HL-60/S4 treated with retinoic acid at 250 ng/mL for 4 days and 3 days (cell line): Measurements from ENCODE around the gene KIF3A.

Source experiments
- in situ Hi-C: fragments of 300-500 bp; cut with MboI; formaldehyde crosslinking; loops from 2 replicates; pipeline ENCODE4 v1.7.0; 2022; ENCODE audit warnings: low sequenced_read_pairs

The KIF3A gene

DNA sequence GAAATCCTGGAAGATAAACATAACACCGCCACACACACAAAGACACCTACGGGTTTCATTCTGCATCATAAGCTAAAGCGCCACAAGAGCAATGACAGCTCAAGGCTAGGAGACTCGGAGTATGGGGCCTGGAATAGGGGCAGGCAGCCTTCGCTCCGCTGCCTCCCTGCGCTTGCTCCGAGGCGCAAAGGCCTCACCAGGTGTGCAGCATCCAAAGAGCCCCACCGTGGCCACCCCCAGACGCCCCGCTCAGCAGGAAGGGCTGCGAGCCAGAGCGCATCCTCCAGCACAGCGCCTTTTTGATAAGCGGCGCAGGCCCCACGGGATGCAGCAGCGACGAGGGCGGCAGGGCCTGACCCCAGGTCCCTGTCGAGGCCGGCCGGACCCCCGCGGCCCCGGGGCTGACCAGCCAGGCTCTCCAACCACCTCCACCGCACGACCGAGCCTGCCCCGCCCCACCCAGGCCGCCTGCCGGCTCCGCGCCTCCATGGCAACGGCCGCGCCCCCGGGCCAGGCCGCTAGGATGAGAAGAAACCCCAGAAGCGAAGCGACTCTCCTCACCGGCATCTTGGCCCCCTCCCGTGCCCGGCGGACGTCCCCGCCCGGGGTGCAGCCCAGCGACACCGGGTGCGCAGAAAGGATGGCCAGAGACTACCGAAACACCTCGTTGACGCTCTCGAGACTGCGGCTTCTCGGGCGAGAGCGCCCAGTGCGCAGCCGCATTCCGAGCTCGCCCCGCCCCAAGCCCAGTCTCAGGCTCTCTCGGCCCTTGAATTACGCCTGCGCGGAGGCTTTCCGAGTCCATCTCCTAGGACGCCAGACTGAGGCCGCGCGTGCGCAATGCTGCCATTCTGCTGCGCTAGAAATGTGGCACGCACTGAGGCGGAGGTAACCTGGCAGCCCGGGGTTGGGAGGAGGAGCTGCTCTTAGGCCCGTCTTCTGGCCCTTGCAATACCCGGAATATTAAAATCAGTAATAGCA lies at the start of gene KIF3A:
Gene KIF3A (minus strand): TSS at position 694 of the 981 bp plus-strand sequence. CDS start 127 bp downstream, at position 567.
- in situ Hi-C loops, result no loop called here

DNA sequence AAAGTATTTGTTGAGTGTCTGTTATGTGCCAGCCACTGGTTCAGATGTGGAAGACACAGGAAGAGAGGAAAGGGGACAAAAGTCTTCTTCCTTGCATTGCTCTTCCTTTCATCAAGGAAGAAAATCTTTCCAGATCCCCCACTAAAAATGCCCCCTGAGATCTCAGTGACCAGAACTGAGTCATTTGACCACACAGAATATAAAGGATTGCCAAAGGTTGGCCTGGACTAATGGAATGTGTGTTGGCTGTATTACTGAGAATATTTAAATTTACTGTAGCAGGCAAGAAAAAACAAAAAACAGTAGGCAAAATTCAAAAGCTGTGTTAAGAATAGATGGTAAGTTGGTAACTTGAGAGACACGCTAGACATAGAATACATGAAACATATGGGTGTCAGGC lies 49.7 kb upstream of the KIF3A start:
- in situ Hi-C loops, result no loop called here

DNA sequence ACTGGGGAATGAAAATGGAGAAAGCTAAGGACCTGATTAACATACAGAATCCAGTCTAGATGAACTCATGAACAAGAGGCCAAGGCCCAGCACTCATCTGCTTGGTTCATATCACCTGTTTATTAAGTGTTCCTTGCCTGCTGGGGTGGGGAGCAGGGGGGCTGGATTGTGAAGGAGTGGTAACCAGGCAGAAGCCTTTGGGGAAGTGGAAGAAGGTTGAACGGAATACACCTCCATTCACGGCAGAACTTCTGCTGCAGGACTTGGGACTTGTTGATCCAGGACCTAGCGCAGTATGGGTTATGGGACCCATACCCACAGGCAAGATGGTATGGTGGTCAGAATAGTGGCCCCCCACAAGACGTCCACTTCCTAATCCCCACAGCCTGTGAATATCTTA lies 48.5 kb upstream of the KIF3A start:
- in situ Hi-C loops, result no loop called here

DNA sequence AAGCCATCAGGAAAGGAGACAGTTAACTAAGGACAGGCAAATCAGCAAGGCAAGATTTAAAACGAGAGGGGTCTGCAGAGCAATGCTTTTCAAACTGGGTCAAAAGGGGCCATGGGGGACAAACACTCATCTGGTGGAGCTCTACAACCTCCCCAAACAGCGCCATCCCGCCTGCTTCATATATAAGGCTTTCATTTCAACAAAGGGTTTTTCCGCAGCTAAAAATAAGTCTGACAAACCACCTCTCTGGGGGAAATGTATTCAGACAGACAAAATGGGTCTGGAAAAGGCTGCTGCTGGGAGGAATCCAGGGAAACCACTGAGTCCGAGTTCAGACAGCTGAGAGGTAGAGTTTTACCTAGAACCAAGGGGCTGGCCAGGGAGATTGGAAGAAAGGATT lies 48.0 kb upstream of the KIF3A start:
- in situ Hi-C loops, result no loop called here

DNA sequence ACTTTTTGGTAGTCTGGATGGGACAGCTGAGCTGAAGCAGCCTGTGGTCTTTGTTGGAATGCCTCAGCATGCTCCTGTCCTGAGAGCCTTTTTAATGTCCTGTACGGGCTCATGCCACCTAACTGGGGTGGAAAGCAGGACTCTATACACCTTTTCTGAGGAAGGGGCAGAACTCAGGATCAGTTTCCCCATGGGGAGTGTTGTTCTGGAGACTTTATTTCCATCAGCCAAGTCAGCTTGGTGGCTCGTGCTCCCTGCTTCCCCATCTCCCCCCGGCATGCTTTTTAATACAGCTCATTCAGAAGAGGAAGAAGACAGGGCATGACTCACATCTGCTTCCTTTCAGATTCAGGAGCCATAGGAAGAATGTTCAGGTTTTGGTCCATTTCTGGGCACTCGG lies 44.8 kb upstream of the KIF3A start:
- in situ Hi-C loops, result no loop called here

GRCh38 chr5:132781029-132781428 lies 43.7 kb upstream of the KIF3A start:
- in situ Hi-C loops, result no loop called here

DNA sequence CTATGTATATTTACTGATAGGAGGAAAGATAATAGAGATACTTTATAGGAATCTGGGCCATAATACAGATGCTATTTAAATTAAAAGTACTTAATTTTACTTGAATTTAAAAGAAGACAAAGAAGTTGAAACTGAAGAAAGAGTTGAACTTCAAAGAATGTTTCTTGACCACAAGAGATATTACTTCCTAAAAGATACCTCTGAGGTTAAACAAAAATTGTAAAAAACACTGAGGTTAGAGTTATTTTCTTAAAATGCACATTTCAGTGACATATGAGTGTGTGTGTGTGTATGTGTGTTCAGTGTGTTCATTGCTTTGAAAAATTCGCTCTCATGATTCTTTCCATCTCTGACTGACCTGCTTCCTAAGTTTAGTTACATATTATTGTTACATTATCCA lies 43.2 kb upstream of the KIF3A start:
- in situ Hi-C loops, result no loop called here

- in situ Hi-C loops, result no loop called here
Measured at GRCh38 chr5:132779961-132780360, 42.6 kb upstream of the KIF3A start.

GRCh38 chr5:132778856-132779255 lies 41.5 kb upstream of the KIF3A start:
- in situ Hi-C loops, result no loop called here

GRCh38 chr5:132778129-132778528 lies 40.8 kb upstream of the KIF3A start:
- in situ Hi-C loops, result no loop called here

- in situ Hi-C loops, result no loop called here
Measured at GRCh38 chr5:132777209-132778069, 40.1 kb upstream of the KIF3A start, which contains the start of gene SEPTIN8. Gene SEPTIN8, minus strand, starts transcription at chr5:132777239. Its CDS starts 102 bp downstream, at chr5:132777137.

DNA sequence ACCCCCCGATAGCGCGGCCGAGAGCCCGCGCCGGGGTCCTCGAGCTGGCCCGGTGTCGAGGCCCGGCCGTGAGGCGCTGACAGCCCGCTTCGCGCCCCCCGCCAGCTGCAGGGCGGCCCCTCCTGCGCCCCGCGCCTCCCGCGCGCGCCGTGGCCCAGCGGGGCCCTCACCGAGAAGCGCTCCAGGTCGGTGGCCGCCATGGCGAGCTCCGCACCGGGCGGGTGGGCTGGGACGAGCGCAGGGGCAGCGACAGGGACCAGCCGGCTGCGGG lies 39.5 kb upstream of the KIF3A start:
- in situ Hi-C loops, result no loop called here

DNA sequence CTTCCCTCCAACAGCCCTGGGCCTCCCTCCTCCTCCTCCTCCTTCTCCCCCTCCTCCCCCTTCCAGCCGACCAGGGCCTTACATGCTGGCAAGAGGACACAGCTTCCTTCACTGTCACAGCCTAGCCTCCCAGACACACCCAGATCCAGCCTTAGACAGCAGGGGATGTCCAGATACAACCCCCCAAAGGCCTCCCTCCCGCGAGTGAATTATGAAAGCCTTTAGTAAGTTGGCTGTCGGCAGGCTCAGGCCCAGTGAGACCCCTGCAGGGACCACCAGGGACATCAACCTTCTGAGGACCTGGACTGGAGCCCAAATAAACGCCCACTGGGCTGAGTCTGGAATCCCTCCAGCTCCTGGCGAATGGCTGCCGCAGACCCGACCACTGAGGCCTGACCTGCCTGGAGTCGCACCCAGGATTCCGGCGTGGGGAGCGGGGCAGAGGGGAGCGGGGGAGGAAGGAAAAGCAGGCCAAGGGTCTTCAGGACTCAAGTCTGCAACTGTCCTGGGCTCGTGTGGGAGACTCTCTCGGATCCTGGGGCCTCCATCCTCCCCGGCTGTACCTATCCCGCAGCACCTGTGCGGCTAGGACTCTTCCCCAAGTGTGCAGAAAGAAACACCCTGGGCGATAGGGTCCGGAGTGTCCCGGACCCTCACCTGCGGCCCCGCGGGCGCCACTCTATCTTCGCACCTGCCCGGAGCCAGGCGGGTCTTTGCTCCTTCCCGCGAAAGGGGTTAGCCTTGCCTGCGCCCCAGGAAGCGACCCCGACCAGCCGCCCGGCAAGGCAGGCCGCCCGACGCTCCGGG lies 39.0 kb upstream of the KIF3A start:
- in situ Hi-C loops, result no loop called here

DNA sequence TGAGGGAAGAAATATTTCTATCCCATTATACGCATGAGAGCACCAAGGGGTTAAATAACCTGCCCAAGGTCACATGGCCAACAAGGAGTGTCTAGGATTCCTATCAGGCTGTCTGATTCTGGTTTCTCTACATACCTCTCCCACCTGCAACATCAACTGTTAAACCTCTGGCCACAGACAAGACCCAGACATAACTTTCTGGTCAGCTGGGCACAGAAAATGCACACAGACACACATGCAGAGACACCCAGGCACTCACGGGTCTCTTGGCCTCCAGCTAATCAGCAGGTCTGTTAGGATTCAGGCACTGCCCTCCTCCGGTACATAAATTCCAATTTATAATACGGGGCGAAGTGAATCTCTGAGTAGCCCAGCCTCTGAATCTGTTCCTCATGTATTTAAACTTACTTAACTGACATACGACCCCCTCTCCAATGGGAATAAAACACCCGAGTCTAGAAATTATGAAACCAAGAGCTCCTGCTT lies 38.2 kb upstream of the KIF3A start:
- in situ Hi-C loops, result no loop called here

GRCh38 chr5:132774896-132775295 lies 37.5 kb upstream of the KIF3A start:
- in situ Hi-C loops, result no loop called here

DNA sequence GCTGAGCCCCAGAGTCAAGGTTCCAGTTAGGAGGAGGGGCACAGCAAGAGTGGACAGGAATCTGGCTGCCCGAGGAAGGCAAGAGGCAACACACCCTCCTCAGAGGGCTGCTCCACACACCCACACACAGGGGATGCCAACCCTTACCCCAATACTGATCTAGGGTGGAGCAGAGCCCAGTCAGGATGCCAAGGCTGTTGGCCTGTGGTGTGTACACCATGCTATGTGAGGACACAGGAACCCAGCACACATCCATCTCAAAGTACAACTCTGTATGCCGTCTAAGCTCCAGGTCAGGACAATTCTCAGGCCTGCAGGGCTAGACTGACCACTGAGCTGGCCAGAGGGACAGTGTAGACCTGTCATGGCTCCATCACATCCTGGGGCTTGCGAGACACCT lies 37.1 kb upstream of the KIF3A start:
- in situ Hi-C loops, result no loop called here

DNA sequence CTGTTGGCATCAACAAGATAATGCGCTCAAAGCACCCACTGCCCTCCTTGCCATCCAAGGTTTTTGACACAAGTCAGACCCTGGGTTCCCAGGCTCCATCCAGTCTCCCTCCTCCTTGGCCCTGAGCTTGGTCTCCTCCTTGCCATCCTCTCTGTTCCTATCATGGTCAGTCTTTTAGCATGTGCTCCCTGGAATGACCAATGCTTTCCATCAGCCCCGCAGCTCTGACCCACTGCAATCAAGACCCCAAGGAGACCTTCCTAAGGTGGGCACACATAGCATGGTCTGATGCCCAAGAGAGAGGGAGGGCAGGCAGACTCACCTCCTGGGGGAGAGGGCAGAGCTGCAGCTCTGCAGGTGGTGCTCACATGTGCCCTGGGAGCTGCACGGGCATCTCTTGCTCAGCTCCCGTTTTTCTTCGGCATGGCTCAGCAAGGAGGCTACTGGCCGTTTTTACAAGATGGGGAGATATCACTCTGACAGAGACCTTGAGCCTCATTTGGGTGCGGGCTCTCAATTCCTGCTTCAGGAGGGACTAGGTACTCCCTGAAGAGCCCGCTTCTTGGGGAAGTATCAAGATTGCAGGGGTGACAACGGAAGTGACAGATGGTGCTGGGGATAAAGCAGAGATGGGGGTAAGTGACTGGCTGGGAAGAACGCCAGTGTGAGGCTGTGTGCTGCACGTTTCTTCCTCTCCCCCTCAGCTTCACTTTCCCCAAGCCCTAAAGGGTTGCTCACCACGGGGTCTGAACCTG lies 36.4 kb upstream of the KIF3A start:
- in situ Hi-C loops, result no loop called here

- in situ Hi-C loops, result no loop called here
Measured at GRCh38 chr5:132773114-132773513, 35.8 kb upstream of the KIF3A start.

DNA sequence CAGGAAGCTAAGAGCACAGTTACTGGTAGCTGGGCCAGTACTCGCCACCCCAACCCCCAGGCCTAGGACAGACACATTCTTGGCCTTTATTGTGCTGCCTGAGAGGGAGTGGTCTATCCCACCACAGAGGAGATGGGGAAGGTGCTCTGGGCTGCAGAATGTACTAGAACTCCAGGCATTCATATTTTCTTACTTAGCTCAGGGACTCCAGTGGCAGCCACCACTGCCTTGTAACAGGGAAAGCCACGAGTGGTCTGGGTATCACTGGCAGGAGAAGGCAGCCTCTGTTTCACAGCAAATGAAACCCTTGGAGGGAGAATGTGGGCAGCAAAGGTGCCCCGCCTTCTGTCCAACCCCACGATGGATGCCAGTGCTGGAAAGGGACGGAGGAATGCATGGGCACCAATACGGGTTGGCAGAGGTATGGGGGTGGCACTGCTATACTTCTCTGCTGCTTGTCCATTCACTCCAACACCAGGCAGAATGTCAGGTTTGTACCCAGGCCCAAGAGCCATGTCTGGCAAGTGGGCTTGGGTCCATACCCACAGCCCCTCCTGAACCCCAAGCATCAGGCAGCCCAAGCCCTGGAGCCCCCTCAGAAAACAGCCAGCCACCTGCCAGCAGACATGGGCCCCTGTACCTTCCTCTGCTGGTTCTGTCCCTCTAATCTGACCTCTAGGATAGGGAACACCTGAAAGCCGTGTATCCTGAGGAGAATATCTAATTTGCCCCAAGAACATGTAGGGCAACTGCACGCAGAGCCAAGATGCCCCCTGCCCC lies 35.1 kb upstream of the KIF3A start:
- in situ Hi-C loops, result no loop called here
